Glomerular endothelial cell (primary cell): ENCODE results near the gene VCAN. TPM values are rescaled to one million over a fixed set of nuclear protein-coding genes. Genes with fewer than 3 reads are reported as not detected.

Experiments used
- DNase-seq: peaks from one replicate; pipeline ENCODE4 v3.0.0-alpha.2; 2011; ENCODE audit warnings: low read depth, low spot score; ENCODE audit errors: extremely low read depth
- total RNA-seq: library from RNA; depleted of rRNA; stranded (reverse); fragments of >200 nt; gene quantifications from 2 replicates; pipeline ENCODE4 v1.2.3, GENCODE V29; 2015

VCAN gene
- total RNA-seq, 1 donor from 2014 or later: 70.5 TPM

DNA sequence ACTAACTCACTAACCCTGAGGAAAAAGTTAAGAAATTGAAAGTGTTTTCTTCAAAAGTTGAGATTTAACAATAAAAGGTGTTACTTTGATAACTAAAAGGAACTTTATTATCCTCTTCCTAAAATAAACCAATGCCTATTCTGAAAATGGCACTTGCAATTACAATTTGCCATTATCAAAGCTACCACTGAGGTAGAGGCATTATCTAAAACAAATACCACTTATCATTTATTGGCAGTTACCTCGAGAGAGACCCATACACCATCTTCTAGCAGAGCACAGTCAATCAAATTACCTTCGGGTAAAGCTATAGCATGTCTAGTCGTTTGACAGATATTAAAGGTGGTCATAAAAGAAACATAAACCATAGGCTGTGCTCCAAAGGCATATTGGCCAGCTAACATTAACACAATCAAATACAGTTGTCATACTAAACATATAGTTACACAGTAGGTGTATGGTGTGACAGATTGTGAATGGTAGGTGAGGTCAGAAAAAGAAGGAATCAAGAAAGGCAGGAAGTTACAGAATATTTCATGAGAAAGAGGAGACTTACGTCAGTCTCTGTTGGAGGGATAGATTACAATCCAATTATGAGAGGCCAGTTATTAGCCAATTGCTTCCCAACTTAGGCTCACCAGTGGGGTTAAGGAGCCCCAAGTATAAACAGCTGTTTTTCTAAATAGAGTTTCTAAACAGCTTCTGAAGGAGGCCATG, 56.3 kb downstream of the VCAN start:
- DNase-seq: no peak

DNA sequence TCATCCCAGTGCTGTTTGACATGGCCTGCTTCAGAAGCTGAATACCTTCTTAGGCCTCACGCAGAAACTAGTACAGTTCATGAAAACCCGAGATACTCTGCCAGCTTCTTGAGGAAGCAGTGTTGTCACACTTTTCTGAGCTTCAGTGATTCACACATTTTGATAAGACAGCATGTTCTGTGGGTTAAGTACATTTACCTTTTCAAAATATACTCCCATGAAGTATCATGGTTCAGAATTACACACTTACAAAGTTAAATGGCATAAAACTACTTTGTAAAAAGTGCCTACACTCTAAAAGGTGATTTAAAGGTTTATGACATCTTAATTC, 56.9 kb downstream of the VCAN start:
- DNase-seq: no peak

DNA sequence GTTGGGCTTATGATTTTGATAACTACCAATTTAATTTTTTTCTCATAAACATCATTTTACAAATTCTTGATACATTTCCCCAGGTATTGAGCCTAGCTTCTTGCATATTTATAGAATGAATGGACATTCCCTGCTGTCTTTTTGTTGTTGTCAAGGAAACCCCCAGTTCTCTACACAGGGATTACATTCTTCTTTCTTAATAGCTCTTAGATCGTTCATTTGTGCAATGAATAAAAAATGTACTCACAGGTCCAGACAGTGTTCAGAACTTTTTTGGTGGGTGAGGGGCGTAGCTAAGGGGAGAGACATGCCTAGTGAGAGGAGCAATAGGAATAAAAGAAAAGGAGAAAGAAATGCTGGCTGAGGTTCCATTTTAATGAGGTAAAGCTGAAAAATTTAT, 58.6 kb downstream of the VCAN start:
- no peak for DNase-seq

DNA sequence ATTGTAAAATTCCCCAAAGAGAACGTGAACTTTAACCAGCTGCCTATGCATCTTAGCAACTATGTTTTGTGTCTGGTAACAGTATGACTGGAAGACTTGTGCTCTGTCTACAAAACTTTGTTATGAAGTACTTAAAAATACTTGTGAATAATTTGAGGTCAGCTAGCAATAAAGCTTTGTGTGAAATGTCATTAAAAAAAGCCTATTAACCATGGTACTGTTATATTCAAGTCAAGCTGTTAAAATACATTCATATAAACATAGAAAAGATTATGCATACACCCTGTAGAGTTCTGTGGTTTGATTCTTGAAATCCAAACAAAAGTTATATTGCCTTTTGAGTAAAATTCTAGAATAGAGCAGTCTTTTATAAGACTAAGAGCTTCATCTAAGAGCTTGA, 60.1 kb downstream of the VCAN start:
- no peak for DNase-seq

DNA sequence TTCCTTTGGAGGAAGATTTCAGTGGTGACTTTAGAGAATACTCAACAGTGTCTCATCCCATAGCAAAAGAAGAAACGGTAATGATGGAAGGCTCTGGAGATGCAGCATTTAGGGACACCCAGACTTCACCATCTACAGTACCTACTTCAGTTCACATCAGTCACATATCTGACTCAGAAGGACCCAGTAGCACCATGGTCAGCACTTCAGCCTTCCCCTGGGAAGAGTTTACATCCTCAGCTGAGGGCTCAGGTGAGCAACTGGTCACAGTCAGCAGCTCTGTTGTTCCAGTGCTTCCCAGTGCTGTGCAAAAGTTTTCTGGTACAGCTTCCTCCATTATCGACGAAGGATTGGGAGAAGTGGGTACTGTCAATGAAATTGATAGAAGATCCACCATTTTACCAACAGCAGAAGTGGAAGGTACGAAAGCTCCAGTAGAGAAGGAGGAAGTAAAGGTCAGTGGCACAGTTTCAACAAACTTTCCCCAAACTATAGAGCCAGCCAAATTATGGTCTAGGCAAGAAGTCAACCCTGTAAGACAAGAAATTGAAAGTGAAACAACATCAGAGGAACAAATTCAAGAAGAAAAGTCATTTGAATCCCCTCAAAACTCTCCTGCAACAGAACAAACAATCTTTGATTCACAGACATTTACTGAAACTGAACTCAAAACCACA, 67.4 kb downstream of the VCAN start:
- no peak for DNase-seq

DNA sequence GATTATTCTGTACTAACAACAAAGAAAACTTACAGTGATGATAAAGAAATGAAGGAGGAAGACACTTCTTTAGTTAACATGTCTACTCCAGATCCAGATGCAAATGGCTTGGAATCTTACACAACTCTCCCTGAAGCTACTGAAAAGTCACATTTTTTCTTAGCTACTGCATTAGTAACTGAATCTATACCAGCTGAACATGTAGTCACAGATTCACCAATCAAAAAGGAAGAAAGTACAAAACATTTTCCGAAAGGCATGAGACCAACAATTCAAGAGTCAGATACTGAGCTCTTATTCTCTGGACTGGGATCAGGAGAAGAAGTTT, 67.9 kb downstream of the VCAN start:
- no peak for DNase-seq

DNA sequence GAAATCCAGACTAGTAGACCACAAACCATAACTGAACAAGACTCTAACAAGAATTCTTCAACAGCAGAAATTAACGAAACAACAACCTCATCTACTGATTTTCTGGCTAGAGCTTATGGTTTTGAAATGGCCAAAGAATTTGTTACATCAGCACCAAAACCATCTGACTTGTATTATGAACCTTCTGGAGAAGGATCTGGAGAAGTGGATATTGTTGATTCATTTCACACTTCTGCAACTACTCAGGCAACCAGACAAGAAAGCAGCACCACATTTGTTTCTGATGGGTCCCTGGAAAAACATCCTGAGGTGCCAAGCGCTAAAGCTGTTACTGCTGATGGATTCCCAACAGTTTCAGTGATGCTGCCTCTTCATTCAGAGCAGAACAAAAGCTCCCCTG, 68.6 kb downstream of the VCAN start:
- no peak for DNase-seq

DNA sequence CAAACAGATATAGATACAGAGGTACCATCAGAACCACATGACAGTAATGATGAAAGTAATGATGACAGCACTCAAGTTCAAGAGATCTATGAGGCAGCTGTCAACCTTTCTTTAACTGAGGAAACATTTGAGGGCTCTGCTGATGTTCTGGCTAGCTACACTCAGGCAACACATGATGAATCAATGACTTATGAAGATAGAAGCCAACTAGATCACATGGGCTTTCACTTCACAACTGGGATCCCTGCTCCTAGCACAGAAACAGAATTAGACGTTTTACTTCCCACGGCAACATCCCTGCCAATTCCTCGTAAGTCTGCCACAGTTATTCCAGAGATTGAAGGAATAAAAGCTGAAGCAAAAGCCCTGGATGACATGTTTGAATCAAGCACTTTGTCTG, 69.2 kb downstream of the VCAN start:
- DNase-seq: no peak

DNA sequence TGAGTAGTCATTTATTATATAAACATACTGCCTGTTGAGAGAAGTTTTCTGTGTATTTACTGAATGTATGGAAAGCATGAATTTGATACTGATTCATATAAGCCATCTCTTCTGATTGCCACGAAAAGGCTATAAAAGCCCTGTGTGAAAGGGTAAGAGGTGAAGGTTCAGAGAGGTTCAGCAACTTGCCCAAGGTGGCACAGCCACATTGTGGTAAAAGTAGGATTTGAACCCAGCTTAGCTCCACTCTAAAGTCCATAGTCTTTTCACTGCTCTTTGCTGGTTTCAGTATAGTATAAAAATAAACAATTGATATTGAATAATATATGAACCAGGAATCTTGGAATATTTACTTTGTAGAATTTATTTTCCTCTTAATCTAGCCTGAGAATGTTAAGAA, 71.3 kb downstream of the VCAN start:
- DNase-seq: no peak

DNA sequence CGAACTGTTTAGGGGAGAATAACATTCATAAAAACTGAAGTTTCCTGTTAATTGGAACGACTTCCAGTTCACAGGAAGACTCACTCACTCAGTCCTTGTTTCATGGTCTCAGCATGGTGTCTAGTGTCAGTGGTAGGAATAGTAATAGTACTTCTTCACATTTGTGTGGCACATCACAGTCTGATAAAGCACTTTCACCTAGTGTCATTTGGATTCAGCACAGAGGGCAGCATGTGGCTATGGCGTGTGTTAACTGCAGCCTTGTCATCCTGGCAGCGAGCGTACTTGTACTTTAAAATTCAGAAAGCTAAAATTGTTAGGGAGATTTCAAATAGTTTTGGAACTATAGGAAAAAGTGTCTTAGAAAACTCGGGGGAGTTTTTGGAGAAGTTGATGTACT, 72.4 kb downstream of the VCAN start:
- DNase-seq: no peak

DNA sequence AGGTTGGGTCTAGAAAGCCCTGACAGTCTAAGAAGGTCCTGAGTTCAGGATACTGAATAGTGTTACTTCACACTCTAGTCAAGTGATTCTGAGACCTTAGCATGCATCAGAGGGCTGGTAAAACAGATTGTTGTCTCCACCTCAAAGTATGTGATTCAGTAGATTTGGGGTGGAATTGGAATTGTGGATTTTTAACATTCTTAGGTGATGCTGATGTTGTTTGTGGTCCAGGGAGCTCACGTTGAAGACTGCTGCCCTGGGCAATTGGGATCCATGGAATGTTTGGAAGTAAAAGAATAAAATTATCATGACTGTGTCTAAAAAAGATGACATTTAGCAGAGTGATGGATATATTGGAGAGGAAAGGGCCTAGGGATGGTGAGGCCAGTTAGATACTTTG, 75.6 kb downstream of the VCAN start:
- DNase-seq: no peak

DNA sequence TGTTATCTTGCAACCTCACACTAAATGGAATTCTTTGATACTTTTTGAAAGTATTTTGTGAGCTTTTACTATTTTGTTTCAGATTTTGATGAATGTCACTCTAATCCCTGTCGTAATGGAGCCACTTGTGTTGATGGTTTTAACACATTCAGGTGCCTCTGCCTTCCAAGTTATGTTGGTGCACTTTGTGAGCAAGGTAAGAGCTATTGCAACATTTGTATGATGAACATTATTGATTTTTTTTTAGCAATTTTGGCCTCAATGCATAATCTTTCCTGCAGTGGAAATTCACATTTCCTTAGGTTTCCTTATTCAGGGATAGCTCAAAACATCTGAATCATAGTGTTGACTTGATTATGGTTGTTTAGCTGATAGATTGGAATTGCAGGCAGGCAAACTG, 76.3 kb downstream of the VCAN start:
- no peak for DNase-seq

DNA sequence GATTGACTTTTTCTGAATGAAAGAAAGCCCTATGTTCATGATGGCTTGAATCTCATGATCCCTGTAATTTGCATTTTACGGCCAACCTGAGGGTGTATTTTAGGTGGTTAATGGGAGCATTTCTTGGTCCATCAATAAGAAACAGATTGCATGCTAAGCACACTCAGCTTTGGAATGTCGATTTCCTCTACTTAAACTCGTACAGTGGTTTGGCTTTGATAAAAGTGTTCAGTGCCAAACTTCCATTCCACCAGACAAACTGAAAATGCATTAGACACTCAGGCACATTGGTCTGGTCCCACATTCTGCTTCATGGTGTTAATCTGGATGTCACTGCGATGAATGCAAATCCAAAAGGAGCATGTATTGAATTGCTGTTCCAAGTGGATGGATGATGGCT, 77.0 kb downstream of the VCAN start:
- no peak for DNase-seq

DNA sequence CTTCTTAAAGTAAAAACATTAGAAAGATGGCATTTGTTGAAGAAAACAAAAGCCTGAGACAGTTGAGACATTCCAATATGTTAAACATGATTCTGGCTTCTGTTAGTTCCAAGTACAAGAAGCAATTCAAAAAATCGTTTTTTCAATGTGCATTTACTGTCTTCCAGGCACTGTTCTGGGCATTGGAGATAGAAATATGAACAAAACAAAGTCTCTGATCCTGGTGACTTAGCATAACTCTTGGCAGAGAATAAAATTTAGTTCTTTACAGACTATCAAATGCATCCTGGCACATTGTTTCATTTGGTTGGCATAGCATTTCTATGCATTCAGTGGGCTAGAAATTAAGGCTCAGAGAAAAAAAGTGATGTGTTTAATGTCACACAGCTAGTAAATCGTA, 77.5 kb downstream of the VCAN start:
- DNase-seq: no peak

DNA sequence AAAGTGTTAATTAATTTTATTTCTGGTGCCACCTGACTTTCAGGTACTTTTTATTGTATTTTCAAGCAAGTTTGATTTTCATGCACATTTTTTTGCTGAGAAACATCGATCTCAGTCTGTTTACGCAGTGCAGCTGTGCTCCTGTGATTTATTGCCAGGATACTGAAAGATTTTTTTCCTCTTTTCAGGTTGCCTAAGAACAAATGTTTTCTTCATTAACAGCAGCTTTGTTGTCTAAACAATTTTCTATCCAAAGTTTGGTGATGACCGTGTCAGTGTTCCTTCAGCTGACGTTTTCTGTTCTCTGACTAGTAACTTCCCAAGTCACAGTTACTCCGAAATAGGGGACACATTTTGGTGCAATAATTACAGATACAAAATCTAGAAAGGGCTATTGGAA, 78.1 kb downstream of the VCAN start:
- DNase-seq: no peak

DNA sequence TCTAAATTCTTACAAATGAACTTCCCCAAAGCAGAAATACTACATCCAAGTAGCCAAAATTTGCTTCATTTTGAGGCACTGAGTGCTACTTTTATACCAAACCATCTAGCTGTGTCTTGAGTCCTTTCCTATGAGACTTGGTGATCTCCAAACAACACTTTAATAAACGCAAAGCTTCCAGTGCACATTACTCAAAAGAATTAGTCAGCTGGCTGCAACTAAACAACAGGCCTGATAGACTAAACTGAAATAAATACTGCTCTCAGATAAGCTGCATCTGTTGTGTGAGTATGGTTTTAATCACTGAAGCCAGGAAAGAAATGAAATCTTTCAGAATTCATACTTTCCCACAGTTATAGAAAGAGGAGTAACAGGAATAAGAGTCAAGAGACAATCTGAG, 80.3 kb downstream of the VCAN start:
- DNase-seq: no peak

DNA sequence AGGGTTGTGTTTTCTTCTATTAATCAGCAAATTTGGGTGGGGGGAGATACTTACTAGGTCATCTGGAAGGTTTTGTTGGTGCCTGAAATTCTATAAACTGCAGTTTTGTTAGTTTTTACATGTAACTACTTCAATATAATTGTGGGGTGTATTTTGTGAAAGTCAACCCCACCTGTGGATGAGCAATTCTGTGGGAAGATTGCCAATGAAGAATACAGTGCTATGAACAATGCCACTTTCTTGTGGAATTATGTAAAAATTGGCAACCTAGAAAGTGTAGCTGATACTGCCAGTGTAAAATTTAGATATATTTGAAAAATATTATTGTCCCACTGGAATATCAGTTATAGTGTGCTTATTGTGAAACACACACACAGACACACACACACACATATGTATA, 80.7 kb downstream of the VCAN start:
- DNase-seq: no peak

DNA sequence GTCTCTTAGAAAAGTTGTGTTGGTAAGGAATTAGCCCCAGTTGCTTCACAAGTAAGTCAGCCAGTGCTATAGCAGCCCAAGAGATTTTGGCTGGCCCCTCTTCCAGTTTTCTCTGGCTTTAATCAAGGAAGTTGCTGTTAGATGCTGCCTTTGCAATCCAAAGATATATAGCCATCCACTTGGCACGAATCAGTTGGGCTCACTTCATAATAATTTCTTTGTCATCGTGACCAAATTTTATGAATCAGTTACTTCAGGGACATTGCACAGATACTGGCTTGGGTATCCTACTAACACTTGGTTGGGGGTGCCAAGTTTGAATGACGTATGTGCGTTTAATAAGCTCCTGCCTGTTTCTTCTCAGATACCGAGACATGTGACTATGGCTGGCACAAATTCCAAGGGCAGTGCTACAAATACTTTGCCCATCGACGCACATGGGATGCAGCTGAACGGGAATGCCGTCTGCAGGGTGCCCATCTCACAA, 81.5 kb downstream of the VCAN start:
- DNase-seq: no peak

DNA sequence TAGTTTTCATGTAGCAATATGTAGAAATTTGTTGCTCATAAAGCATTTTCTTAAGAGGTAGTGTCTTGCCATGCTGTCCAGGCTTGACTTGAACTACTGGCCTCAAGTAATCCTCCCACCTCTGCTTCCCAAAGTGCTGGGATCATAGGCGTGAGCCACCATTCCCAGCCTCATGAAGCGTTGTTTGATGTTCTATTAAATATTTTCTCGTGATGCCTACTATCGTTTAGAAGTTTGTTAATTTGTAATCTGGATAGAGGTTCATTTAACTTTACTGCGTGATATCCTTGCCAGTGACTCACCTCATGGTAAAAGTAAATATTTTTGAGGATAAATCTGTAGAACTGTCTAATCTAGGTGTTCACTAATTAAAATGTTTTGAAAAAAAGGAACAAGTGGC, 82.6 kb downstream of the VCAN start:
- no peak for DNase-seq

DNA sequence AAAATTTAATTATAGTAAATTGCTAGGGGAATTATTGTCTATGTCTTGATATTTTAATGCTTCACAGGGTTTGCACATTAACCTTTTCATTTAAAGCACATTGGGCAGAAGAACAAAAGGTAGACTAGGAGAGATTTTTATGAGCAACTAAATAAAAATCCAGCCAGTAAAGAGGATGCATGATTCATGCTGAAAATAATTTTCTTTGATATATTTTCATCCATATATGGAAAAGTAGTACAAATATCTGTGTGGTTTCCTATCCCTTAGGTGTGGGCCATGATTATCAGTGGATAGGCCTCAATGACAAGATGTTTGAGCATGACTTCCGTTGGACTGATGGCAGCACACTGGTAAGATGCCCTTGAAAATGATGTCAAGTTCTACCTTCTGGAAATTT, 83.1 kb downstream of the VCAN start:
- no peak for DNase-seq

DNA sequence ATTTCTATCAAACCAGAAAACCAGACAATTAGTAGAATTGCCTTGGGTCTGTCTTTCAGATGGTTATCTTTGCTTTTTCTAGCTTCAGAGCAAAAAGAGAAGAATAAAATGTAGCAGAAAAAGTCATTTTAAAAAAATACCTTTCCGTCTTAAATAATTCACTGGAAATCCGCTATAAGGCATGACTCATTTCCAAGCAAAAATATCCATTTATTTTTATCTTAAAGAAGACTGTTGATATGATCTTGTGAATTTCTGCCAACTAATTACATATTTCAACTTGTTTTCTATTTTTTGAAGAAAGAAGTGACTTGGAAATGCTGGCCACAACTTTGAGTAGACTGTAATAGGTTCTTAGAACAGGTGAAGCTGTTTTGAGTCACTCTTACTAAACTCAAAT, 83.7 kb downstream of the VCAN start:
- no peak for DNase-seq

DNA sequence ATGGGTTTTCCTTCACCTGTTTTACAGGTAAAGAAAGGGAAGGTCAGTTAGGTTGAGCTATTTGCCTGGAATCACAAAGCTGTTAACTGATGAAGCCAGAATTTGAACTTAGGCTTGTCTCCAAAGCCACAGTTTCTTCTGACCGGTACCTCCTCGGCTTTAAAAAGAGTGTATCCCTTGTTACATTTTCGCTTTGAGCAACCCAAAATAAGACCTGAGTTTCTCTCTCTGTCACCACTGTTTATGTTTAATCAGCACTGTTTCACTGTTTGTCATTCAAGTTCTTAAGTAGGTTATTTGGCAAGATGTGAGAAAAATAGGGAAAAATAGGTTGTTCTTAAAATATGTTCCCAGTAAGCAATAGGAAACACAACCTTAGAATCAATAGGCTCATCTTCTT, 84.6 kb downstream of the VCAN start:
- no peak for DNase-seq
